Panc1 (cell line): ENCODE results near the gene ROR1. TPM values are rescaled to one million over a fixed set of nuclear protein-coding genes. Genes with fewer than 3 reads are reported as not detected.

Experiments used
- ATAC-seq: fragments of 200-7000 bp; cut with Tn5 transposase; 2 replicates; pipeline ENCODE4 v1.9.1; 2020; ENCODE audit warnings: mild to moderate bottlenecking, moderate library complexity
- BruUV-seq: library from RNA; stranded (reverse); fragments of 400-500 nt; replicated peaks from 2 replicates; lab custom pipeline; 2021; lab: Mats Ljungman, UMichigan
- CTCF ChIA-PET: fragments of 300-600 bp; sonication (Branson Sonifier 250); formaldehyde crosslinking; loops from one replicate; lab custom pipeline; 2022; ENCODE audit warnings: antibody characterized with exemption; lab: Charles Lee
- POLR2A ChIA-PET: fragments of 300-600 bp; sonication (Branson Sonifier 250); formaldehyde crosslinking; loops from one replicate; lab custom pipeline; 2022; ENCODE audit warnings: antibody characterized with exemption; lab: Charles Lee
- DNase-seq: peaks from one replicate; pipeline ENCODE4 v3.0.0-alpha.2; 2010; ENCODE audit warnings: low read depth, low spot score
- H3K27ac ChIP-seq: 2 replicates; pipeline ENCODE4 v1.5.1; 2011; ENCODE audit warnings: mild to moderate bottlenecking, low read length, inconsistent platforms
- H3K27me3 ChIP-seq: fragments of 200-500 bp; sonication (Bioruptor generic); 2 replicates; pipeline ENCODE4 v1.6.0; 2014; ENCODE audit warnings: low read length, inconsistent platforms; ENCODE audit not compliant: control insufficient read depth, insufficient read depth
- H3K36me3 ChIP-seq: fragments of 200-500 bp; sonication (Bioruptor generic); 2 replicates; pipeline ENCODE4 v1.5.1; 2014; ENCODE audit warnings: inconsistent platforms, mild to moderate bottlenecking, low read length, moderate library complexity; ENCODE audit not compliant: control insufficient read depth, insufficient read depth
- H3K4me1 ChIP-seq: 2 replicates; pipeline ENCODE4 v1.5.1; 2011; ENCODE audit warnings: inconsistent platforms, mild to moderate bottlenecking, low read length, moderate library complexity; ENCODE audit not compliant: control insufficient read depth, insufficient read depth
- H3K4me3 ChIP-seq, 2 experiments: 2 replicates each; pipeline ENCODE4 v1.5.1; 2011 to 2012; ENCODE audit warnings: low read depth in 2 of 2, low read length in 2 of 2, mild to moderate bottlenecking in 2 of 2, inconsistent platforms in 1 of 2, moderate library complexity in 1 of 2
- H3K9me3 ChIP-seq: fragments of 200-500 bp; sonication (Bioruptor generic); 2 replicates; pipeline ENCODE4 v1.5.1; 2014; ENCODE audit warnings: low read depth, mild to moderate bottlenecking, inconsistent platforms, low read length, moderate library complexity; ENCODE audit not compliant: control insufficient read depth, insufficient read depth
- POLR2AphosphoS5 ChIP-seq: IDR thresholded peaks from 2 replicates; pipeline ENCODE4 v1.6.1; 2012; ENCODE audit warnings: mild to moderate bottlenecking, low read depth, low read length, moderate library complexity
- SIN3A ChIP-seq: IDR thresholded peaks from 2 replicates; pipeline ENCODE4 v1.6.1; 2012; ENCODE audit warnings: low read depth, mild to moderate bottlenecking, low read length, moderate library complexity, borderline replicate concordance; ENCODE audit not compliant: insufficient read depth
- TCF7L2 ChIP-seq: IDR thresholded peaks from 2 replicates; pipeline ENCODE4 v1.6.1; 2011; ENCODE audit warnings: mild to moderate bottlenecking, low read depth, low read length, inconsistent platforms
- in situ Hi-C: cut with HindIII; loops from 2 replicates; pipeline ENCODE4 v1.10.0; 2016; ENCODE audit warnings: low sequenced_read_pairs, low pct_unique_long_range_greater_than_20kb
- intact Hi-C: fragments of 100-400 bp; cut with micrococcal nuclease; formaldehyde crosslinking; loops from one replicate; pipeline ENCODE4 v1.10.0; 2022; ENCODE audit not compliant: unreplicated experiment
- total RNA-seq: library from RNA; stranded (reverse); gene quantifications from one replicate; pipeline ENCODE4 v1.2.1, GENCODE V29; 2021; ENCODE audit not compliant: unreplicated experiment
- TF ChIP-seq, protein P1 (sequence below): fragments of 450-650 bp; IDR thresholded peaks from 2 replicates; pipeline ENCODE4 v1.5.1; 2017; ENCODE audit warnings: mild to moderate bottlenecking
- TF ChIP-seq, protein P2 (sequence below), 2 experiments: IDR thresholded peaks; 2 replicates each; pipeline ENCODE4 v1.6.1; 2011 to 2012; ENCODE audit warnings: low read depth in 2 of 2, control low read depth in 1 of 2, low read length in 1 of 2, mild to moderate bottlenecking in 1 of 2, moderate library complexity in 1 of 2; ENCODE audit not compliant: insufficient read depth in 1 of 2

The ROR1 gene
- total RNA-seq, 1 experiment from 2014 or later: 19.3 TPM

DNA sequence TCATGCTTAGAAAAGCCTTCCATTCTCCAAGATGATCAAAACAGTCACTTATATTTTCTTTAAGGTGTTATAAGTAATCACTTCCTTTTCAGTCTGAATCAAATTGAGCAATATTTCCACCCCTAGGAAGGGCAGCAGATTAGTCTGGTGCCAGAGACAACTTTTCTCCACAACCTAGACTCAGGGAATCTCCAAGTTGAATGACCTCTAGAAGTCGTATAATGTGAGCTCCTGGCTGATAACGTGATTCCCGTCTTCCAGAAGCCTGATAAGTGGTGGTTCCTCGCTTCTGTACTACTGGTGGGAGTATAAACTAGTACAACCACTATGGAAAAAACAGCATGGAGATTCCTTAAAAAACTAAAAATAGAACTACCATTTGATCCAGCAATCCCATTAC is 251.2 kb downstream of the ROR1 start:
- ATAC-seq (no peak), DNase-seq (no peak)
- Histone ChIP-seq H3K36me3 (no peaks in the 10 kb centered on the region), H3K4me3 (no peak overlapping the region), H3K9me3 (no peaks in the 10 kb centered on the region), H3K4me1 (no peaks in the 10 kb centered on the region), H3K27me3 (no peaks in the 10 kb centered on the region), H3K27ac (no peak overlapping the region)
- ChIA-PET CTCF (no interaction called here), POLR2A (no interaction called here)
- in situ Hi-C loops: no loop called here
- TF ChIP-seq, protein P1, sequence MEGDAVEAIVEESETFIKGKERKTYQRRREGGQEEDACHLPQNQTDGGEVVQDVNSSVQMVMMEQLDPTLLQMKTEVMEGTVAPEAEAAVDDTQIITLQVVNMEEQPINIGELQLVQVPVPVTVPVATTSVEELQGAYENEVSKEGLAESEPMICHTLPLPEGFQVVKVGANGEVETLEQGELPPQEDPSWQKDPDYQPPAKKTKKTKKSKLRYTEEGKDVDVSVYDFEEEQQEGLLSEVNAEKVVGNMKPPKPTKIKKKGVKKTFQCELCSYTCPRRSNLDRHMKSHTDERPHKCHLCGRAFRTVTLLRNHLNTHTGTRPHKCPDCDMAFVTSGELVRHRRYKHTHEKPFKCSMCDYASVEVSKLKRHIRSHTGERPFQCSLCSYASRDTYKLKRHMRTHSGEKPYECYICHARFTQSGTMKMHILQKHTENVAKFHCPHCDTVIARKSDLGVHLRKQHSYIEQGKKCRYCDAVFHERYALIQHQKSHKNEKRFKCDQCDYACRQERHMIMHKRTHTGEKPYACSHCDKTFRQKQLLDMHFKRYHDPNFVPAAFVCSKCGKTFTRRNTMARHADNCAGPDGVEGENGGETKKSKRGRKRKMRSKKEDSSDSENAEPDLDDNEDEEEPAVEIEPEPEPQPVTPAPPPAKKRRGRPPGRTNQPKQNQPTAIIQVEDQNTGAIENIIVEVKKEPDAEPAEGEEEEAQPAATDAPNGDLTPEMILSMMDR: no peak
- TF ChIP-seq, protein P2, sequence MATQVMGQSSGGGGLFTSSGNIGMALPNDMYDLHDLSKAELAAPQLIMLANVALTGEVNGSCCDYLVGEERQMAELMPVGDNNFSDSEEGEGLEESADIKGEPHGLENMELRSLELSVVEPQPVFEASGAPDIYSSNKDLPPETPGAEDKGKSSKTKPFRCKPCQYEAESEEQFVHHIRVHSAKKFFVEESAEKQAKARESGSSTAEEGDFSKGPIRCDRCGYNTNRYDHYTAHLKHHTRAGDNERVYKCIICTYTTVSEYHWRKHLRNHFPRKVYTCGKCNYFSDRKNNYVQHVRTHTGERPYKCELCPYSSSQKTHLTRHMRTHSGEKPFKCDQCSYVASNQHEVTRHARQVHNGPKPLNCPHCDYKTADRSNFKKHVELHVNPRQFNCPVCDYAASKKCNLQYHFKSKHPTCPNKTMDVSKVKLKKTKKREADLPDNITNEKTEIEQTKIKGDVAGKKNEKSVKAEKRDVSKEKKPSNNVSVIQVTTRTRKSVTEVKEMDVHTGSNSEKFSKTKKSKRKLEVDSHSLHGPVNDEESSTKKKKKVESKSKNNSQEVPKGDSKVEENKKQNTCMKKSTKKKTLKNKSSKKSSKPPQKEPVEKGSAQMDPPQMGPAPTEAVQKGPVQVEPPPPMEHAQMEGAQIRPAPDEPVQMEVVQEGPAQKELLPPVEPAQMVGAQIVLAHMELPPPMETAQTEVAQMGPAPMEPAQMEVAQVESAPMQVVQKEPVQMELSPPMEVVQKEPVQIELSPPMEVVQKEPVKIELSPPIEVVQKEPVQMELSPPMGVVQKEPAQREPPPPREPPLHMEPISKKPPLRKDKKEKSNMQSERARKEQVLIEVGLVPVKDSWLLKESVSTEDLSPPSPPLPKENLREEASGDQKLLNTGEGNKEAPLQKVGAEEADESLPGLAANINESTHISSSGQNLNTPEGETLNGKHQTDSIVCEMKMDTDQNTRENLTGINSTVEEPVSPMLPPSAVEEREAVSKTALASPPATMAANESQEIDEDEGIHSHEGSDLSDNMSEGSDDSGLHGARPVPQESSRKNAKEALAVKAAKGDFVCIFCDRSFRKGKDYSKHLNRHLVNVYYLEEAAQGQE (IDR thresholded peaks at IDR 0.05; ENCODE audit: insufficient read depth in 1 of 2, low read depth in 2 of 2, low read length in 1 of 2): no peak
- TF ChIP-seq TCF7L2 (no peak), SIN3A (no peak), POLR2AphosphoS5 (no peak)
- BruUV-seq: no TSS peak
- intact Hi-C loops: no loop called here

DNA sequence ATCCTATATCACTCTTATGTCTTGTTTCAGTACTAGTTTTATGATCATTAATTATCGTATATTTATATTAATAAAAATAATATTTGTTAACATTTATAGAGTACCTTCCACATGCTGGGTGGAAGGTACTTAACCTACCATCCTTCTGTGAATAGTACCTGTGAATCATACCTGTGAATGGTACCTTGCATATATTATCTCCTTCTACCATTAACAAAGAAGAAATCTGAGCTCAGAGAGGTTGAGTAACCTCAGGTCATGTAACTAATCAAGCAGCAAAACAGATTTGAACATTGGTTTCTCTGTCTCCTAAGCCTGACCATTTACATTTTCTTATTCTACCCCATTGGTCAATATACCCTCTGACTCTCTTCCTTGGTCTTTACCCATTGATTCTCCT is 255.2 kb downstream of the ROR1 start:
- BruUV-seq: no TSS peak
- no peaks in the 10 kb centered on the region for H3K27me3 ChIP-seq
- TF ChIP-seq, protein P2 (IDR thresholded peaks at IDR 0.05; ENCODE audit: insufficient read depth in 1 of 2, low read depth in 2 of 2, low read length in 1 of 2): no peak
- TF ChIP-seq POLR2AphosphoS5: no peak
- TF ChIP-seq SIN3A: no peak
- TF ChIP-seq TCF7L2: no peak
- H3K36me3 ChIP-seq: no peaks in the 10 kb centered on the region
- no peaks in the 10 kb centered on the region for H3K9me3 ChIP-seq
- H3K4me1 ChIP-seq: no peaks in the 10 kb centered on the region
- H3K4me3 ChIP-seq: no peak overlapping the region
- in situ Hi-C loops: no loop called here
- DNase-seq (no peak), ATAC-seq (no peak)
- ChIA-PET CTCF (no interaction called here), POLR2A (no interaction called here)
- no peak overlapping the region for H3K27ac ChIP-seq
- intact Hi-C loops: no loop called here
